ENCODE measurements around the gene RALA.
"Not testable (repeated sequence)": the region's sequence is repeated elsewhere in the genome, so short reads cannot be mapped to it uniquely, and the experiment has no call there.

The RALA gene

GRCh38 chr7:39645482-39646407, 22.4 kb downstream of the RALA start:
- DNase-seq = no peak

- DNase-seq = no peak
These were observed 24.4 kb downstream of the RALA start for GRCh38 chr7:39647816-39648215.

- DNase-seq = peak in 1 of 56 donors; percentile 12
These were observed 27.3 kb downstream of the RALA start for GRCh38 chr7:39650676-39651075.

- no peak for DNase-seq
These were observed 27.9 kb downstream of the RALA start for GRCh38 chr7:39651265-39651664.

- DNase-seq = no peak
These were observed 33.0 kb downstream of the RALA start for GRCh38 chr7:39656415-39656814.

- DNase-seq = no peak
These were observed 36.1 kb downstream of the RALA start for GRCh38 chr7:39659356-39660013.

- DNase-seq = no peak
These were observed 38.6 kb downstream of the RALA start for GRCh38 chr7:39661960-39662359.

- DNase-seq = no peak
These were observed 39.9 kb downstream of the RALA start for GRCh38 chr7:39663263-39663662.

GRCh38 chr7:39664057-39664456, 40.7 kb downstream of the RALA start:
- no peak for DNase-seq

GRCh38 chr7:39664585-39664984, 41.2 kb downstream of the RALA start:
- DNase-seq = no peak

- no peak for DNase-seq
These were observed 43.2 kb downstream of the RALA start for GRCh38 chr7:39666562-39666961.

- peak in 5 of 56 donors; percentile 2 to 24 (median 11) for DNase-seq
These were observed 44.1 kb downstream of the RALA start for GRCh38 chr7:39667341-39667923.

GRCh38 chr7:39668280-39668679, 44.9 kb downstream of the RALA start:
- DNase-seq = not testable (repeated sequence)

GRCh38 chr7:39670052-39670451, 46.7 kb downstream of the RALA start:
- DNase-seq = no peak

GRCh38 chr7:39670934-39671333, 47.6 kb downstream of the RALA start:
- DNase-seq = no peak

- DNase-seq = no peak
These were observed 48.8 kb downstream of the RALA start for GRCh38 chr7:39672176-39672575.

GRCh38 chr7:39673868-39674267, 50.5 kb downstream of the RALA start:
- DNase-seq = no peak

GRCh38 chr7:39674406-39674805, 51.0 kb downstream of the RALA start:
- no peak for DNase-seq

- DNase-seq = no peak
These were observed 53.0 kb downstream of the RALA start for GRCh38 chr7:39676346-39676745.

- DNase-seq = no peak
These were observed 55.7 kb downstream of the RALA start for GRCh38 chr7:39678930-39679709.

- not testable (repeated sequence) for DNase-seq
These were observed 56.5 kb downstream of the RALA start for GRCh38 chr7:39679874-39680273.

Measured in amygdala (tissue), 56 donors.